HG03575 (cell line): ENCODE measurements around the gene SEC24A.
"Not testable (repeated sequence)": the region's sequence is repeated elsewhere in the genome, so short reads cannot be mapped to it uniquely, and the experiment has no call there.

Experiments used
- ATAC-seq: cut with Tn5 transposase; IDR thresholded peaks from one replicate; pipeline ENCODE4 v1.9.1; 2021; ENCODE audit not compliant: unreplicated experiment, insufficient number of reproducible peaks, low FRiP score; ENCODE audit errors: extremely low read depth

The SEC24A gene

GRCh38 chr5:134647750-134648424, 698 bp upstream of the SEC24A start:
- ATAC-seq, result no peak

GRCh38 chr5:134649163-134649835, 714 bp downstream of the SEC24A start:
- ATAC-seq, result no peak

- not testable (repeated sequence) for ATAC-seq
Observed at GRCh38 chr5:134650660-134651059, 2.1 kb downstream of the SEC24A start.

GRCh38 chr5:134651531-134651930, 2.9 kb downstream of the SEC24A start:
- ATAC-seq, result no peak

GRCh38 chr5:134656690-134657089, 8.1 kb downstream of the SEC24A start:
- ATAC-seq, result no peak

GRCh38 chr5:134659456-134659855, 10.9 kb downstream of the SEC24A start:
- no peak for ATAC-seq

- no peak for ATAC-seq
Observed at GRCh38 chr5:134659922-134660321, 11.3 kb downstream of the SEC24A start.

- no peak for ATAC-seq
Observed at GRCh38 chr5:134662971-134663370, 14.4 kb downstream of the SEC24A start.

- no peak for ATAC-seq
Observed at GRCh38 chr5:134664448-134664847, 15.9 kb downstream of the SEC24A start.

- ATAC-seq, result not testable (repeated sequence)
Observed at GRCh38 chr5:134673546-134673945, 25.0 kb downstream of the SEC24A start.

GRCh38 chr5:134677357-134677756, 28.8 kb downstream of the SEC24A start:
- ATAC-seq, result not testable (repeated sequence)

- ATAC-seq, result not testable (repeated sequence)
Observed at GRCh38 chr5:134690144-134690543, 41.6 kb downstream of the SEC24A start.

- ATAC-seq, result no peak
Observed at GRCh38 chr5:134692722-134693121, 44.1 kb downstream of the SEC24A start.

GRCh38 chr5:134708301-134708700, 59.7 kb downstream of the SEC24A start:
- no peak for ATAC-seq

GRCh38 chr5:134714120-134714519, 65.5 kb downstream of the SEC24A start:
- ATAC-seq, result no peak

GRCh38 chr5:134714541-134714940, 66.0 kb downstream of the SEC24A start:
- no peak for ATAC-seq

- not testable (repeated sequence) for ATAC-seq
Observed at GRCh38 chr5:134715466-134715865, 66.9 kb downstream of the SEC24A start.

GRCh38 chr5:134724872-134725271, 76.3 kb downstream of the SEC24A start:
- no peak for ATAC-seq

- no peak for ATAC-seq
Observed at GRCh38 chr5:134732819-134733218, 84.2 kb downstream of the SEC24A start.

- no peak for ATAC-seq
Observed at GRCh38 chr5:134735243-134735642, 86.7 kb downstream of the SEC24A start.
